Measurements from ENCODE around the gene SORBS1.

DNA sequence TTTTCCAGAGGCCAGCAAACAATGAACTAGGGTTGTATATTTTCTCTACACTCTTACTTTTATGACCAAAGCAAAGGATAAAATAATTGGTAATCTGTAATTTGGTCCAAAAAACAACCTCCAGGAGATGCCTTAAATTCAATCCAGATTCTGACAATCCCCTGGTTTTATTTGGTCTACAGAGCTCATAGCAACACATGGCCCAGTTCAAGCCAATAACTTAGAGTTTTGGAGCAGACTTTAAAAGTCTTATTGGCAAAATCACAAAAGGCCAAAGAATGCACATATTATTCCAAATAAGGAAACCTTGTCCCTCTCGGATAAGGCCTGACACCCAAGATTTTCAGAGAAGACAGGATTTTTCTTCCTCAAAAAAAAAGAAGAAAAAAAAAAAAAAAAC, 51.9 kb downstream of the SORBS1 start:
- no peak for TF ChIP-seq POLR2A (IDR thresholded peaks at IDR 0.05)
- TF ChIP-seq, protein P1, sequence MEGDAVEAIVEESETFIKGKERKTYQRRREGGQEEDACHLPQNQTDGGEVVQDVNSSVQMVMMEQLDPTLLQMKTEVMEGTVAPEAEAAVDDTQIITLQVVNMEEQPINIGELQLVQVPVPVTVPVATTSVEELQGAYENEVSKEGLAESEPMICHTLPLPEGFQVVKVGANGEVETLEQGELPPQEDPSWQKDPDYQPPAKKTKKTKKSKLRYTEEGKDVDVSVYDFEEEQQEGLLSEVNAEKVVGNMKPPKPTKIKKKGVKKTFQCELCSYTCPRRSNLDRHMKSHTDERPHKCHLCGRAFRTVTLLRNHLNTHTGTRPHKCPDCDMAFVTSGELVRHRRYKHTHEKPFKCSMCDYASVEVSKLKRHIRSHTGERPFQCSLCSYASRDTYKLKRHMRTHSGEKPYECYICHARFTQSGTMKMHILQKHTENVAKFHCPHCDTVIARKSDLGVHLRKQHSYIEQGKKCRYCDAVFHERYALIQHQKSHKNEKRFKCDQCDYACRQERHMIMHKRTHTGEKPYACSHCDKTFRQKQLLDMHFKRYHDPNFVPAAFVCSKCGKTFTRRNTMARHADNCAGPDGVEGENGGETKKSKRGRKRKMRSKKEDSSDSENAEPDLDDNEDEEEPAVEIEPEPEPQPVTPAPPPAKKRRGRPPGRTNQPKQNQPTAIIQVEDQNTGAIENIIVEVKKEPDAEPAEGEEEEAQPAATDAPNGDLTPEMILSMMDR (IDR thresholded peaks at IDR 0.05): no peak

Data from testis (tissue), 2 donors.